Measurements from ENCODE around the gene DPP3. TPM values are rescaled to one million over a fixed set of nuclear protein-coding genes. Genes with fewer than 3 reads are reported as not detected.

The DPP3 gene
- total RNA-seq, 4 donors from 2014 or later: 17.8 to 33.3 (median 20.2) TPM

DNA sequence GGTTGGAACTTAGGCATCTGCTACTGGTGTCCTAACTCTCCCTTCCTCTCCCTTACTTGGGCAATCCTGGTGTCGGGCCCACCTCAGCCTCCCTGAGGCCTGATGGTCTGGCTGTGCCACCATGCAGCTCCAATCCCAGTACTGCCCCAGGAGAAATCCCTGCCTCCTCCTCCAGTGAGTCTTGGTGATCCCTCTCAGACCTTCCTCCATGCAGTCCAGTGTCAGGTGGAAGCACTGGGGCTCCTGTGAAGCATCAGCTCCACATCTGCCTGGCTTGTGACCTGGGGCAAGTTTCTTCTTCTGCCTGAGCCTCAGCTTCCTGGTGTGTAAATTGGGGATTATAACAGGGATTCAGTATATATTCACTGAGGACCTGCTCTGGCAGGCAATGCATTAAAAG is 15.3 kb upstream of the DPP3 start:
- intact Hi-C loops (cut with DNase I): no loop called here
- peaks cover 0 to 12% (median 0%) of the 10 kb centered on the region in 4 donors for H3K36me3 ChIP-seq
- no peak overlapping the region for H3K4me3 ChIP-seq
- DNase-seq (ENCODE audit: extremely low spot score): no peak
- peaks cover 0 to 7% (median 0%) of the 10 kb centered on the region in 4 donors for H3K9me3 ChIP-seq
- WGBS: 100% methylated on average over 1 of the region's 1 CpG
- H3K27me3 ChIP-seq: no peaks in the 10 kb centered on the region
- peaks cover 10 to 36% (median 27%) of the 10 kb centered on the region in 4 donors for H3K4me1 ChIP-seq
- TF ChIP-seq EP300 (IDR thresholded peaks at IDR 0.05) (no peak), POLR2AphosphoS5 (IDR thresholded peaks at IDR 0.05) (no peak), POLR2A (IDR thresholded peaks at IDR 0.05; ENCODE audit: low read depth) (no peak)
- TF ChIP-seq, protein P1, sequence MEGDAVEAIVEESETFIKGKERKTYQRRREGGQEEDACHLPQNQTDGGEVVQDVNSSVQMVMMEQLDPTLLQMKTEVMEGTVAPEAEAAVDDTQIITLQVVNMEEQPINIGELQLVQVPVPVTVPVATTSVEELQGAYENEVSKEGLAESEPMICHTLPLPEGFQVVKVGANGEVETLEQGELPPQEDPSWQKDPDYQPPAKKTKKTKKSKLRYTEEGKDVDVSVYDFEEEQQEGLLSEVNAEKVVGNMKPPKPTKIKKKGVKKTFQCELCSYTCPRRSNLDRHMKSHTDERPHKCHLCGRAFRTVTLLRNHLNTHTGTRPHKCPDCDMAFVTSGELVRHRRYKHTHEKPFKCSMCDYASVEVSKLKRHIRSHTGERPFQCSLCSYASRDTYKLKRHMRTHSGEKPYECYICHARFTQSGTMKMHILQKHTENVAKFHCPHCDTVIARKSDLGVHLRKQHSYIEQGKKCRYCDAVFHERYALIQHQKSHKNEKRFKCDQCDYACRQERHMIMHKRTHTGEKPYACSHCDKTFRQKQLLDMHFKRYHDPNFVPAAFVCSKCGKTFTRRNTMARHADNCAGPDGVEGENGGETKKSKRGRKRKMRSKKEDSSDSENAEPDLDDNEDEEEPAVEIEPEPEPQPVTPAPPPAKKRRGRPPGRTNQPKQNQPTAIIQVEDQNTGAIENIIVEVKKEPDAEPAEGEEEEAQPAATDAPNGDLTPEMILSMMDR (IDR thresholded peaks at IDR 0.05): no peak
- no peak overlapping the region for H3K27ac ChIP-seq (replicated peaks in 1 of 4)

DNA sequence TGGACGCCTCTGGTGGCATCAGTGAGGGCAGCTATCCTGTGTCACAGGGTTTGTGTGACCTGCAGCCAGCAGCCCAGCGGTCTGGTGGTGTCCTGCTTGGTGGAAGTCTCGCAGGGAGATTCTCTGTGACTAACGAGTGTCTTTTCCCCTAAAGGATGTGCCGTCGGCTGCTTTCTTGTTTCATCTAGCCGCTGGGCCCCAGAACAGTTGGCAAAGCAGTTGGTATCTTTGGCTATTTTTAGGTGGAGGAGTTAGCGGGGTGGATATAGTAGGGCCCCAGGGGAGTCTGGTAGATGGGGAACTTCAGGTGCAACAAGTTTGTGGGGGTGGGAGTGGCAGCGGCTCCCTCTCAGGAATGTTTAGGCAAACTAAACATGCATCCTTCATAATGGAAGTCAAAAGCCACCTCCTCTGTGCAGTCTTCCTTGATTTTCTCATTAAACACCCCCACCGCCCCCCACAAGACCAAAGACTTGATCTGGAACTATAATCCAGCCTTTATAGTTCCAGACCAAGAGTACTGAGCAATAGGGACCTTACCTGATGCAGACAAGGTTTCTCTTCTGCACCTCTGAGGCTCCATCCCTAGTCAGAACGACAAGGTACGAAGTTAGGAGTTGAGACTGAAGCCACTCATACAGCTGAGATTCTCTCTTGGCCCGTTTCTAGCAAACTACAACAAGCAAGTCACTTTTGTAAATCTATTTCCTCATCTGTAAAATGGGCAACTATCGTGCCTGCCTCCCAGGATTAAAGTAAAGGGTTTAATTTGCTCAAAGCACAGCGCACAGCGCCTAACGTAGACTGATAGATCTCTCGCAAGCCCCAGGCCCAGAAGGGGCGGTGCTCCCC is 14.6 kb upstream of the DPP3 start:
- WGBS: 55% methylated on average over 19 of the region's 19 CpGs
- DNase-seq (ENCODE audit: extremely low spot score): no peak
- peak overlapping the region; percentile 76 to 87 (median 84) for H3K27ac ChIP-seq (replicated peaks in 1 of 4)

DNA sequence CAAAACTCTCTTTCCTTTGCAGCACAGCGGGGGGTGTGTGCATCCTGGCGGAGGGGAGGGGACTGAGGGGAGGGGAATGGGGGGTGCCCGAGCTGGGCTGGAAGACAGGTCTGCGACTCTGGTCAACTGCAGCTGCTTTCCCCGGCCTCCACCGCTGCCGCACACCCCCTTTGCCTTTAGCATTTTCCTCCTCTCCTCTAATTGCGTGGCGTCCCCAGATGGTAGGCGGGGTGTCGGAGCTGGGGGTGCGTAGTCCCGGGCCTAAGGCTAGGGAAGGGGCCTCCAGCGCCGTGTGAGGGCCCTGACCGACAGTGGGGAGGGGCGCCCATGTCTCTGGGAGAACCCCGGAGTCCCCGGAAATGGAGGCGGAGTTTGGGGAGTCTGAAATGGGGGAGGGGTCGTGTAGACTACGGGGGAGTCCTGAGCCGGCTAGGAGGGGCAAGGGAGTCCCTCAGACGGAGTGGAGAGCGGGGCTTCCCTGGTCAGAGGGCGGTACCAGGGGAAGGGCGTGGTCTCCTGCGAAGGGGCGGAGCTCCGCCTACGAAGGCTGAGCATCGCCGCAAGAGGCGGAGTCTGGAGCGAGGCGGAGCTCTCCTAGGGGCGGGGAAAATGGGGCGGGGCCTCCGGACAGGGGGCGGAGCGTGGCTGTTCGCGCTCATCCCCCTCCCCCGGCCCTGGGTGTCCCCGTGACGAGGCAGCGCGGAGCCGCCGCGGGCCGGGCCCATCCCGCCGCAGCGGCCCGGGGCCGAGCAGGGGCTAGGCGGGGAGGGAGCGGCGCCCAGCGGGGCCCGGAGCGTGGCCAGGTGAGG is 13.8 kb upstream of the DPP3 start, which contains the start of gene PELI3:
TSS of gene PELI3 (plus strand) at position 681 of the 809 bp plus-strand sequence. CDS start 1,224 bp downstream, outside the sequence.
- Histone ChIP-seq H3K4me1 (peaks cover 10 to 36% (median 27%) of the 10 kb centered on the region in 4 donors), H3K27me3 (no peaks in the 10 kb centered on the region), H3K36me3 (peaks cover 0 to 24% (median 6%) of the 10 kb centered on the region in 4 donors), H3K27ac (replicated peaks in 1 of 4) (peak within 1 kb of the TSS; percentile 76 to 87 (median 84)), H3K9me3 (peaks cover 0 to 7% (median 0%) of the 10 kb centered on the region in 4 donors), H3K4me3 (peak within 1 kb of the TSS; percentile 67 to 98 (median 78))
- 0% methylated on average over 17 of the region's 63 CpGs for WGBS
- peak; percentile 98 for DNase-seq (ENCODE audit: extremely low spot score)
- TF ChIP-seq, protein P1 (IDR thresholded peaks at IDR 0.05): no peak
- TF ChIP-seq POLR2AphosphoS5 (IDR thresholded peaks at IDR 0.05) (peak; percentile 56 to 83), POLR2A (IDR thresholded peaks at IDR 0.05; ENCODE audit: low read depth) (no peak), EP300 (IDR thresholded peaks at IDR 0.05) (no peak)
- intact Hi-C loops (cut with DNase I): no loop called here

More for the DNA sequence above, 14.6 kb upstream of the DPP3 start:
- H3K9me3 ChIP-seq: peaks cover 0 to 7% (median 0%) of the 10 kb centered on the region in 4 donors
- peaks cover 0 to 18% (median 0%) of the 10 kb centered on the region in 4 donors for H3K36me3 ChIP-seq
- TF ChIP-seq, protein P1 (IDR thresholded peaks at IDR 0.05): no peak
- TF ChIP-seq POLR2A (IDR thresholded peaks at IDR 0.05; ENCODE audit: low read depth): no peak
- TF ChIP-seq EP300 (IDR thresholded peaks at IDR 0.05): no peak
- no peak for TF ChIP-seq POLR2AphosphoS5 (IDR thresholded peaks at IDR 0.05)
- H3K27me3 ChIP-seq: no peaks in the 10 kb centered on the region
- intact Hi-C loops (cut with DNase I): no loop called here
- peaks cover 10 to 36% (median 27%) of the 10 kb centered on the region in 4 donors for H3K4me1 ChIP-seq
- H3K4me3 ChIP-seq: peak overlapping the region; percentile 67 to 98 (median 78)

DNA sequence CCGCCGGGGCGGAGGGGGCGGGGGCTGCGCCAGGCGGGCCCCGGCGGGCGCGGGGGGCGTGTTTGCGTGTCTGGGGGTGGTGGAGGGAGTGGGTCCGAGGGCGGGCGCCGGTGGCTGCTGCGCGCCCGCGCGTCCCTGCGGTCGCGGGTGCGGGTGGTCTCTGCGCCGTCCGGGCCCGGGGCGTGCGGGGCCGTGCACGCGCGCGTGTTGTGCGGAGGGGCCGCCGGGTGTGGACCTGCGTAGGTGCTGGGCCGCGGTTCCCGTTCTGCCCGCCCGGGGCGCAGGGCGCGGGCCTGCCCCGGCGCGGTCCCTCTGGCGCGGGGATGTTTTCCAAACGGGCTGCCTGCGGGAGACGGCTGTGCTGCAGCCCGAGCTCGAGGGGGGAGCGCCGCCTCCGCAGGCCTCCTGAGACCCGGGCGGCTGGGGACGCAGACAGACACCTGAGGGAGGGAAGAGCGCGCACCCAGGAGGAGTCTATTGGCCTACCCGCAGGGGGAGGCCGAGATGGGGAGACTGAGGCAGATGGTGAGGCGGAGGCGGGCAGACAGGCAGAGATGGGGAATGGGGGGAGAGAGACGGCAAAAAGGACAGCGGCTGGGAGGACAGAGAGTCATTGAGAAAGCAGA is 13.1 kb upstream of the DPP3 start:
- no peak for DNase-seq (ENCODE audit: extremely low spot score)
- Histone ChIP-seq H3K9me3 (peaks cover 0 to 7% (median 0%) of the 10 kb centered on the region in 4 donors), H3K27me3 (no peaks in the 10 kb centered on the region), H3K27ac (replicated peaks in 1 of 4) (peak overlapping the region; percentile 74 to 86 (median 78)), H3K4me3 (peak overlapping the region; percentile 67 to 98 (median 78)), H3K36me3 (peaks cover 0 to 32% (median 13%) of the 10 kb centered on the region in 4 donors), H3K4me1 (peaks cover 10 to 36% (median 27%) of the 10 kb centered on the region in 4 donors)
- TF ChIP-seq EP300 (IDR thresholded peaks at IDR 0.05): no peak
- TF ChIP-seq POLR2A (IDR thresholded peaks at IDR 0.05; ENCODE audit: low read depth): no peak
- TF ChIP-seq, protein P1 (IDR thresholded peaks at IDR 0.05): peak in 2 of 3 experiments; percentile 6 to 66
- intact Hi-C loops (cut with DNase I): no loop called here
- 3% methylated on average over 32 of the region's 72 CpGs for WGBS

All from esophagus muscularis mucosa (tissue), 4 donors.